Activated CD4-positive, alpha-beta memory T cell treated with anti-CD3 and anti-CD28 coated beads, Interleukin-2, amount 10 ng/mL, durations not matched to agents 7 days and 5 days (primary cell): ENCODE measurements around the gene MED22. TPM values are rescaled to one million over a fixed set of nuclear protein-coding genes. Genes with fewer than 3 reads are reported as not detected.

ENCODE experiments used
- total RNA-seq, 2 experiments: library from RNA; stranded (reverse); gene quantifications; one replicate each; pipeline ENCODE4 v1.2.3, GENCODE V29; 2021

MED22 gene
- total RNA-seq, 2 experiments from 2014 or later, result 21.1 to 23.3 TPM

Other genes starting within 250 kb of the MED22 start
- 100 to 1,000 TPM; 113 to 123 TPM for gene RALGDS, start 226.9 kb downstream of the MED22 start, total RNA-seq
- gene GBGT1, start 184.2 kb downstream of the MED22 start, total RNA-seq, result 1 to 10 TPM; 2.5 to 3.9 TPM
- not detected for gene OBP2B, start 138.9 kb downstream of the MED22 start, total RNA-seq
- under 1 TPM; 0.20 to 0.53 TPM for gene ABO, start 72.9 kb downstream of the MED22 start, total RNA-seq
- gene SURF6, start 11.9 kb downstream of the MED22 start, total RNA-seq, result 10 to 100 TPM in 1 of 2 experiments, 1 to 10 TPM in 1; 9.3 to 10.9 TPM
- gene RPL7A, start 87 bp upstream of the MED22 start, total RNA-seq, result 1,000 to 10,000 TPM; 1,627 to 1,632 TPM
- 10 to 100 TPM; 33.8 to 37.6 TPM for gene SURF1, start 8.4 kb upstream of the MED22 start, total RNA-seq
- gene SURF2, start 8.4 kb upstream of the MED22 start, total RNA-seq, result 10 to 100 TPM; 10.2 TPM
- 100 to 1,000 TPM; 249 to 260 TPM for gene SURF4, start 27.9 kb upstream of the MED22 start, total RNA-seq
- under 1 TPM; 0.65 to 0.71 TPM for gene STKLD1, start 28.2 kb upstream of the MED22 start, total RNA-seq
- gene REXO4, start 69.9 kb upstream of the MED22 start, total RNA-seq, result 10 to 100 TPM; 19.7 to 21.7 TPM
- gene ADAMTS13, start 74.2 kb upstream of the MED22 start, total RNA-seq, result 1 to 10 TPM; 2.1 to 2.4 TPM
- gene CACFD1, start 111.8 kb upstream of the MED22 start, total RNA-seq, result 1 to 10 TPM in 1 of 2 experiments, under 1 TPM in 1; 0.68 to 1.2 TPM
- gene SLC2A6, start 131.0 kb upstream of the MED22 start, total RNA-seq, result 1 to 10 TPM; 1.2 to 2.0 TPM
- gene MYMK, start 176.8 kb upstream of the MED22 start, total RNA-seq, result not detected
- gene ADAMTSL2, start 186.6 kb upstream of the MED22 start, total RNA-seq, result not detected